ENCODE measurements around the gene UGT2B7.
"Not testable (repeated sequence)": the region's sequence is repeated elsewhere in the genome, so short reads cannot be mapped to it uniquely, and the experiment has no call there.

The UGT2B7 gene

GRCh38 chr4:69096111-69096656 is at the start of gene UGT2B7:
Gene UGT2B7, plus strand, starts transcription at chr4:69096474. Its CDS starts 47 bp downstream, at chr4:69096521.
- no peak for DNase-seq (ENCODE audit: low read depth)

GRCh38 chr4:69049860-69050259 is 46.4 kb upstream of the UGT2B7 start:
- DNase-seq (ENCODE audit: low read depth): no peak

- DNase-seq (ENCODE audit: low read depth): not testable (repeated sequence)
These were observed 45.3 kb upstream of the UGT2B7 start for GRCh38 chr4:69050853-69051575.

GRCh38 chr4:69051576-69051943 is 44.7 kb upstream of the UGT2B7 start:
- no peak for DNase-seq (ENCODE audit: low read depth)

- DNase-seq (ENCODE audit: low read depth): not testable (repeated sequence)
These were observed 42.9 kb upstream of the UGT2B7 start for GRCh38 chr4:69053309-69053885.

- DNase-seq (ENCODE audit: low read depth): not testable (repeated sequence)
These were observed 42.2 kb upstream of the UGT2B7 start for GRCh38 chr4:69054033-69054432.

- no peak for DNase-seq (ENCODE audit: low read depth)
These were observed 41.6 kb upstream of the UGT2B7 start for GRCh38 chr4:69054578-69055200.

GRCh38 chr4:69056150-69056549 is 40.1 kb upstream of the UGT2B7 start:
- no peak for DNase-seq (ENCODE audit: low read depth)

- no peak for DNase-seq (ENCODE audit: low read depth)
These were observed 39.2 kb upstream of the UGT2B7 start for GRCh38 chr4:69056921-69057550.

- no peak for DNase-seq (ENCODE audit: low read depth)
These were observed 38.5 kb upstream of the UGT2B7 start for GRCh38 chr4:69057620-69058409.

GRCh38 chr4:69058410-69059059 is 37.7 kb upstream of the UGT2B7 start:
- no peak for DNase-seq (ENCODE audit: low read depth)

- no peak for DNase-seq (ENCODE audit: low read depth)
These were observed 35.5 kb upstream of the UGT2B7 start for GRCh38 chr4:69060651-69061308.

- DNase-seq (ENCODE audit: low read depth): no peak
These were observed 31.9 kb upstream of the UGT2B7 start for GRCh38 chr4:69064391-69064790.

GRCh38 chr4:69066945-69067344 is 29.3 kb upstream of the UGT2B7 start:
- no peak for DNase-seq (ENCODE audit: low read depth)

GRCh38 chr4:69069085-69069484 is 27.2 kb upstream of the UGT2B7 start:
- DNase-seq (ENCODE audit: low read depth): no peak

GRCh38 chr4:69070590-69070989 is 25.7 kb upstream of the UGT2B7 start:
- no peak for DNase-seq (ENCODE audit: low read depth)

- no peak for DNase-seq (ENCODE audit: low read depth)
These were observed 25.0 kb upstream of the UGT2B7 start for GRCh38 chr4:69071286-69071685.

- no peak for DNase-seq (ENCODE audit: low read depth)
These were observed 22.9 kb upstream of the UGT2B7 start for GRCh38 chr4:69073375-69073774.

- no peak for DNase-seq (ENCODE audit: low read depth)
These were observed 21.0 kb upstream of the UGT2B7 start for GRCh38 chr4:69075061-69075792.

GRCh38 chr4:69078852-69079251 is 17.4 kb upstream of the UGT2B7 start:
- DNase-seq (ENCODE audit: low read depth): no peak

All from activated T-cell treated with anti-CD3 and anti-CD28 coated beads for 24 hours (primary cell).